Forelimb muscle (tissue), 1 donor: ENCODE measurements around the gene GON4L. TPM values are rescaled to one million over a fixed set of nuclear protein-coding genes. Genes with fewer than 3 reads are reported as not detected.
"Not testable (repeated sequence)": the region's sequence is repeated elsewhere in the genome, so short reads cannot be mapped to it uniquely, and the experiment has no call there.

ENCODE experiments used
- DNase-seq: peaks from one replicate; pipeline ENCODE4 v3.0.0-alpha.2; 2013; ENCODE audit warnings: low read depth
- polyA plus RNA-seq: library from polyadenylated mRNA; unstranded; fragments of 120-200 nt; gene quantifications from one replicate; pipeline ENCODE4 v1.2.1, GENCODE V29; 2013; ENCODE audit not compliant: insufficient read length

GON4L gene
- polyA plus RNA-seq, 1 donor: 31.4 TPM

DNA sequence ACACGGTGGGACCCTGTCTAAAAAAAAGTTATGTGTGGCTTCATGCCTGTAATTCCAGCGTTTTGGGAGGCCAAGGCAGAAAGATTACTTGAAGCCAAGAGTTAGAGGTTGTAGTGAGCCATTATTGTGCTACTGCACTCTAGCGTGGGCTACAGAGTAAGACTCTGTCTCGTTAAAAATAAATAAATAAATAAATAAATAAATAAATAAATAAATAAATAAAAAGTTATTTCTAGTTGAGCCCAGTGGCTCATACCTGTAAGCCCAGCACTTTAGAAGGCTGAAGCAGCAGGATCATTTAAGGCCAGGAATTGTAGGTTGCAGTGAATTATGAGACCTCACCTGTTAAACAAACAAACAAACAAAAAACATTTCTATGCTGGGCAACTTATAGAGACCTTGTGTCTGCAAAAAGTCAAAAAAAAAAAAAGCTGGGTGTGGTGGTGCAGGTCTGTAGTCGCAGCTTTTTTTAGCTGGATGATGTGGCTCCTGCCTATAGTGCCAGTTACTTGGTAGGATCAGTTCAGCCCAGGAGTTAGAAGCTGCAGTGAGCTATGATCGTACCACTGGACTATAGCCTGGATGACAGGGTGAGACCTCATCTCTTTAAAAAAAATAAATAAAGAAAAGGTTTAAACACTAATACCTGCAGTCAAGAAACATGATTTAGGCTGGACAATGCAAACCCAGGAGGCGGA lies 25.6 kb downstream of the GON4L start:
- DNase-seq: no peak

GRCh38 chr1:155827450-155827849 lies 29.6 kb downstream of the GON4L start:
- DNase-seq: no peak

GRCh38 chr1:155816351-155816750 lies 40.7 kb downstream of the GON4L start:
- DNase-seq: no peak

DNA sequence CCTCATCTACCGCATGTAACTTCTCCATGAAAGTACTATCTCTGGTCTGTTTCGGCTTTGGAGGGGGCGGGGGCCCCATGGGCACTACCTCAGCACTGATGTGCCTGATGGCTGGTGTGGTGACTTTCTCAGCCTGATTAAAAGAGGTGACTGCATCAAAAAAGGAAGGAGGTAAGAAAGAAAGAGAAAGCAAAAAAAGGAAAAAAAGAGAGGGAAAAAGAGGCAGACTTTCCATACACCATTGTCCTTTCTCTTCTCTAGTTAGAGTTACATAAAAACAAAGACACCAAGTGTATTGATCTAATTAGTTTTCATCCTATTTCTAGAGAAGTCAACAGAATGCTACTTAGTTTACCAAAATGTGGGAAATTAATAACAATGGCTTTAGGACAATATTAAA lies 43.3 kb downstream of the GON4L start:
- DNase-seq: no peak

DNA sequence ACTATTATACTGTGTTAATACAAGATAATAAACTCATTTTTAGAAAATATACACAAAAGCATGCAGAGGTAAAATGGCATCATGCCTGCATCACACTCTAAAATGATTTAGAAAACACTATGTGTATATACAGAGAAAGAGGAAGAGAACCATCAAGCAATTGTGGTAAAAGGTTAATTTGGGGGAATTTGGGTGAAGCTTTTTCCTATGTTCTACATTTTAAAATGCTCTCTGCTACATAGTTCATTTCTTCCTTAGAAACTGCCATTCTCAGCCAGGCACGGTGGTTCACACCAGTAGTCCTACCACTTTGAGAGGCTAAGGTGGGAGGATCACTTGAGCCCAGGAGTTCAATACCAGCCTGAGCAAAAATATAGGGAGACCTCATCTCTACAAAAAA lies 44.1 kb downstream of the GON4L start:
- DNase-seq: no peak

DNA sequence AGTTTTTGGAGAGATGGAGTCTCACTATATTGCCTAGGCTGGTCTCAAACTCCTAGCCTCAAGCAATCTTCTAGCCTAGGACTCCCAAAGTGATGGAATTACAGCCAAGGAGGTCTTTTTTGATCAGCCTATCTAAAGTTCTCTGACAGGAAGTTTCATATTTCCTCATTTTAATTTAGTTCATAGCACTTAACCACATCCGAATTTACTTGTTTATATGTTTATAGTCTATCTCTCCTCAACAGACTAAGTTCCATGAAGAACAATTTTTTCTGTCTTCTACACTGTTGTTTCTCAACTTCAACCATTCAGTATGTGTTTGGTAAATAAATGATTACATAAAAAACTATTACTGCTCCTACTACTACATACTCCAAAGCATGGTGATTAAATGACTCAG lies 47.9 kb downstream of the GON4L start:
- DNase-seq: no peak

DNA sequence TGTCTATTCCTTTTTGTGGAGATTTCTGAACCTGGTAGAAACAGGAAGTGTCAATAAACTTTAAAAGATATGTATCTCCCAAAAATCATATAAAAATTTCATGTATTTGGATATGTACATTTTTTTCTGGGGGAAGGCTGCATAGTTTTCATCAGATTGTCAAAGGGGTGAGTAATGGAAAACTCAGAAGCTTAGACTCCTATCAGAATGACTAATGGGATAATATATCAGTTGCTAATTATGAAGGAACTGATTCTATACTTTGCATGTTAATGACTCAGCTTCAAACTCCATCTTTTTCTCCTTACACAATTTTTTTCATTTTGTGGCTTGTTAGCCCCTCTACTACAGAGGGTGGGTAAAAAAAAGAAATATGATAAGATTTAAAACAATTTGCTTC lies 55.9 kb downstream of the GON4L start:
- DNase-seq: no peak

DNA sequence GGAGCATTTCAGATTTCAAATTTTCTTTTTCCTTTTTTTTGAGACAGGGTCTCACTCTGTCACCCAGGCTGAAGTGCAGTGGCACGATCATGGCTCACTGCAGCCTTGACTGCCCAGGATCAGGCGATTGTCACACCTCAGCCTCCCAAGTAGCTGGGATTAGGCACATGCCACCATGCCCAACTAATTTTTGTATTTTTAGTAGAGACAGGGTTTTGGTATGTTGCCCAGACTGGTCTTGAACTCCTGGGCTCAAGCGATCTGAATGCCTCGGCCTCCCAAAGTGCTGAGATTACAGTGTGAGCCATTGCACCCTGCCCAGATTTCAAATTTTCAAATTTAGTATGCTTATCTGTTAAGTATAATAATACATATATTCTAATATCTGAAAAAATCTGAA lies 61.4 kb downstream of the GON4L start:
- not testable (repeated sequence) for DNase-seq

- no peak for DNase-seq
Observed at GRCh38 chr1:155794605-155795245, 62.3 kb downstream of the GON4L start.

- DNase-seq: no peak
Observed at GRCh38 chr1:155793213-155793612, 63.8 kb downstream of the GON4L start.

GRCh38 chr1:155777582-155777981 lies 79.4 kb downstream of the GON4L start:
- DNase-seq: peak; percentile 77

- DNase-seq: no peak
Observed at GRCh38 chr1:155776414-155776813, 80.6 kb downstream of the GON4L start.

- no peak for DNase-seq
Observed at GRCh38 chr1:155773221-155773620, 83.8 kb downstream of the GON4L start.

DNA sequence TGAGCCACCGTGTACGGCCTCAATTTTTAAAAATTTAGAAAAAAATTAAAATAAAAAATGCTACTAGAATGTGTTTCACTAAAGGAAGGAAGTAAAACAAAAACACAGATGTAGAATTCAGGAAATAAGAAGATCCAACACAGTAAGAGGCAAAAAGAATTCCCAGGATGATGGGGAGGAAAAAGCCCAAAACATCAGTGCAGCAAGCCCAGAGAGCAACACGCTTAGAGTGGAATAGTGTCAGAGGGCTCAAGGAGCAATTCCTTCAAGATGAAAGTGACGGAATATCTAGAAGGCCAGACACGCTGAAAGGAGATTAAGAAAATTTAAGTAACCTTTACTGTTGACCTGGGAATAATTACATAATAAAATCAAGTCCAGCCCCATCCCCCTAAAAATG lies 87.8 kb downstream of the GON4L start:
- DNase-seq: no peak

DNA sequence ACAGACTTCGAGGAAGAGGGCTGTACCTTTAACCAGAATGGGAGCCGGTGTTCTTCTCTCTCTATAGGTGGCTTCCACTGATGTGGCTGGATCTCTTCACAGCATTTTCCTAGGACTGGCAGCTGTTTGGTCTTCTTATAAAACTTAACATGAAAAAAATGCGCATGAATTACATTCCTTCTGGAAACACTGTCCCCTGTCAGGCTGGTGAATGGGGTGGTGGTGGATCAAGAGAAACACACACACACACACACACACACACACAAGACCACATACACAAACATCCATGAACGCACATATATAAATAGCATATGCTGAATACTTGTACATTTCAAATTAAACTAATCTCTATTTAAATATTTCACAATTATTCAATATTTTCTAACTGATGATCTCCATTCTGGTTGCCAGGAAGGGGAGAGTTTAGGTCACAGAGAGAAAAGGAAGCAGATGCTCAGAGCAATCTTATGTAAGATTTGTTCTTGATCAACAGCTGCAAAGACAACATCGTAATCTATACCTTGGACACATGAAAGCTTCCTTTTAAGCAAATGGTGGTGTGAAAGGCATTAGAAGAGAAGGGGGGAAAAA lies 89.5 kb downstream of the GON4L start:
- DNase-seq: not testable (repeated sequence)

DNA sequence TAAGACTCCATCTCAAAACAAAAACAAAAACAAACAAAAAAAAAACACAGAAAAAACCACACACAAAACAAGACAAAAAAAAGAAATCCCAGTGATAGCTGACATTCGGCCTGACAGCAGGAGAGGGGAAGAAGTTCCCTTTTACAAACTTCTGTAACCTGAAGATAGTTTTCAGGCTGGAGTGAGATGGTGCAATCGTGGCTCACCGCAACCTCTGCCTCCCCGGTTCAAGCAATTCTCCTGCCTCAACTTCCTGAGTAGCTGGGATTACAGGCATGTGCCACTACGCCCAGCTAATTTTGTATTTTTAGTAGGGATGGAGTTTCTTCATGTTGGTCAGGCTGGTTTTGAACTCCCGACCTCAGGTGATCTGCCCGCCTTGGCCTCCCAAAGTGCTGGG lies 93.0 kb downstream of the GON4L start:
- not testable (repeated sequence) for DNase-seq

- not testable (repeated sequence) for DNase-seq
Observed at GRCh38 chr1:155763090-155763815, 93.8 kb downstream of the GON4L start.

GRCh38 chr1:155761736-155762405 lies 95.1 kb downstream of the GON4L start:
- DNase-seq: no peak

- no peak for DNase-seq
Observed at GRCh38 chr1:155760751-155761475, 96.1 kb downstream of the GON4L start.

GRCh38 chr1:155759966-155760630 lies 96.9 kb downstream of the GON4L start:
- DNase-seq: no peak

DNA sequence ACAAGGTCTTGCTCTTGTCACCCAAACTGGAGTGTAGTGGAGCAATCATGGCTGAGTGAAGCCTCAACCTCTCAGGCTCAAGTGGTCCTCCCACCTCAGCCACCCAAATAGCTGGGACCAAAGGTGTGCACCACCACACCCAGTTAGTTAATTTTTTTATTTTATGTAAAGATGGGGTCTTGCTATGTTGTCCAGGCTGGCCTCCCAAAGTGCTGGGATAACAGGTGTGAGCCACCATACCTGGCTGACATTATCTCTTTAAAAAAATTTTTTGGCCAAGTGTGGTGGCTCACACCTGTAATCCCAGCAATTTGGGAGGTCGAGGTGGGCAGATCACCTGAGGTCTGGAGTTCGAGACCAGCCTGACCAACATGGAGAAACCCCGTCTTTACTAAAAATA lies 98.0 kb downstream of the GON4L start:
- DNase-seq: not testable (repeated sequence)
